ENCODE measurements around the gene COL4A2.

DNA sequence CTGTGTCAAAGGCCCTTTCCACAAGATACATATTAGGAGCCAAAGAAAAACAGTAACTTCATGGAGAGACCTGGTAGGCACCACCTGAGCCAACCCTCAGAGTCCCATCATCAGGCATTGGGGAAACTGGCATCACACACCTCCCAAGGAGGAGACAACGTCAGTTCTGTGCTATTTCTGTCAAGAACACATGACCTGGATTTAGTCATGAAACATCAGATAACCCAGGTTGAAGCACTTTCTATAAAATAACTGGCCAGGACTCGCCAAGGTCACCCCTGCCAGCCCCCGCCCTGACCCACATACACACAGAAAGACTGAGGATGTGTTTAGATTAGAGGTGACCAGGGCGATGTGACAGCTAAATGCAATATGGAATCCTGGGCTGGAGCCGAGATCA lies 35.8 kb upstream of the COL4A2 start:
- TF ChIP-seq, protein P1, sequence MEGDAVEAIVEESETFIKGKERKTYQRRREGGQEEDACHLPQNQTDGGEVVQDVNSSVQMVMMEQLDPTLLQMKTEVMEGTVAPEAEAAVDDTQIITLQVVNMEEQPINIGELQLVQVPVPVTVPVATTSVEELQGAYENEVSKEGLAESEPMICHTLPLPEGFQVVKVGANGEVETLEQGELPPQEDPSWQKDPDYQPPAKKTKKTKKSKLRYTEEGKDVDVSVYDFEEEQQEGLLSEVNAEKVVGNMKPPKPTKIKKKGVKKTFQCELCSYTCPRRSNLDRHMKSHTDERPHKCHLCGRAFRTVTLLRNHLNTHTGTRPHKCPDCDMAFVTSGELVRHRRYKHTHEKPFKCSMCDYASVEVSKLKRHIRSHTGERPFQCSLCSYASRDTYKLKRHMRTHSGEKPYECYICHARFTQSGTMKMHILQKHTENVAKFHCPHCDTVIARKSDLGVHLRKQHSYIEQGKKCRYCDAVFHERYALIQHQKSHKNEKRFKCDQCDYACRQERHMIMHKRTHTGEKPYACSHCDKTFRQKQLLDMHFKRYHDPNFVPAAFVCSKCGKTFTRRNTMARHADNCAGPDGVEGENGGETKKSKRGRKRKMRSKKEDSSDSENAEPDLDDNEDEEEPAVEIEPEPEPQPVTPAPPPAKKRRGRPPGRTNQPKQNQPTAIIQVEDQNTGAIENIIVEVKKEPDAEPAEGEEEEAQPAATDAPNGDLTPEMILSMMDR (IDR thresholded peaks at IDR 0.05), result no peak
- no peak for TF ChIP-seq EP300 (IDR thresholded peaks at IDR 0.05)

Data from ovary (tissue), 3 donors.